Gastrocnemius medialis (tissue), 4 donors: Measurements from ENCODE around the gene TGFBR1. TPM values are rescaled to one million over a fixed set of nuclear protein-coding genes. Genes with fewer than 3 reads are reported as not detected.
A peak's percentile ranks its signal among the peaks of the same experiment; 100 is the strongest.

Experiments
- ATAC-seq, 2 donors: fragments of 150-250 bp; one replicate each; pipeline ENCODE4 v1.9.1; 2016
- DNase-seq, 2 donors: peaks; one replicate each; pipeline ENCODE4 v3.0.0-alpha.2; 2019
- H3K27ac ChIP-seq, 4 donors: fragments of 200-600 bp; sonication (generic); 1 replicate in 1 of 4; 2 replicates in 3 of 4; pipeline ENCODE4 v1.5.1; 2016 to 2018; ENCODE audit warnings: mild to moderate bottlenecking in 2 of 4, moderate library complexity in 1 of 4
- H3K27me3 ChIP-seq, 3 donors: fragments of 200-600 bp; sonication (generic) in 2 of 3; 1 replicate in 1 of 3; 2 replicates in 2 of 3; pipeline versions ENCODE4 v1.5.1 to v1.6.0; 2016 to 2019; ENCODE audit warnings: mild to moderate bottlenecking in 1 of 3, moderate library complexity in 1 of 3
- H3K36me3 ChIP-seq, 2 donors: fragments of 200-600 bp; sonication (generic) in 1 of 2; one replicate each; pipeline ENCODE4 v1.5.1; 2017 to 2018
- H3K4me1 ChIP-seq, 2 donors: fragments of 200-600 bp; sonication (generic) in 1 of 2; one replicate each; pipeline ENCODE4 v1.5.1; 2016 to 2017; ENCODE audit warnings: mild to moderate bottlenecking in 2 of 2
- H3K4me3 ChIP-seq, 4 donors: fragments of 200-600 bp; sonication (generic) in 3 of 4; 1 replicate in 1 of 4; 2 replicates in 3 of 4; pipeline ENCODE4 v1.5.1; 2016 to 2019; ENCODE audit warnings: mild to moderate bottlenecking in 2 of 4
- H3K9me3 ChIP-seq, 3 donors: fragments of 200-600 bp; sonication (generic) in 2 of 3; 1 replicate in 1 of 3; 2 replicates in 2 of 3; pipeline ENCODE4 v1.5.1; 2016 to 2019
- CTCF ChIP-seq, 5 experiments: fragments of 450-650 bp in 3 of 5; fragments of 200-600 bp in 2 of 5; sonication (generic) in 2 of 5; IDR thresholded peaks in 4 of 5; conservative IDR thresholded peaks in 1 of 5; 1 replicate in 4 of 5; 2 replicates in 1 of 5; pipeline ENCODE4 v1.5.1; 2016 to 2019; ENCODE audit warnings: antibody characterized with exemption in 5 of 5, mild to moderate bottlenecking in 3 of 5, moderate library complexity in 3 of 5
- POLR2A ChIP-seq, 2 donors: fragments of 450-650 bp; IDR thresholded peaks; one replicate each; pipeline ENCODE4 v1.6.1; 2017; ENCODE audit warnings: antibody characterized with exemption in 2 of 2, mild to moderate bottlenecking in 2 of 2, moderate library complexity in 2 of 2
- in situ Hi-C, 4 donors: fragments of 200-750 bp; cut with MboI; loops; one replicate each; pipeline versions ENCODE4 v1.15.0 to v1.8.0; 2017; ENCODE audit warnings: low sequenced_read_pairs in 4 of 4
- intact Hi-C: fragments of 100-400 bp; cut with DNase I; formaldehyde crosslinking; loops from one replicate; pipeline ENCODE4 v1.15.1; 2023; ENCODE audit warnings: low total_unique reads
- total RNA-seq, 4 donors: library from RNA; depleted of rRNA; stranded (reverse); fragments of >200 nt; gene quantifications; one replicate each; pipeline versions ENCODE4 v1.1.0 to v1.2.3, GENCODE V29; 2016

The TGFBR1 gene
- total RNA-seq, 4 donors from 2014 or later: 13.5 to 19.0 (median 14.3) TPM

- H3K36me3 ChIP-seq: no peaks in the 10 kb centered on the region
- no peaks in the 10 kb centered on the region for H3K4me1 ChIP-seq
- TF ChIP-seq POLR2A (IDR thresholded peaks at IDR 0.05) (no peak), CTCF (IDR thresholded peaks at IDR 0.05 in 4 of 5, conservative IDR thresholded peaks at IDR 0.05 in 1 of 5) (no peak)
- H3K4me3 ChIP-seq: no peak overlapping the region
- H3K9me3 ChIP-seq: no peaks in the 10 kb centered on the region
- DNase-seq (no peak), ATAC-seq (no peak)
- intact Hi-C loops (no loop called here), in situ Hi-C loops (no loop called here)
- H3K27ac ChIP-seq: no peak overlapping the region
- H3K27me3 ChIP-seq: no peaks in the 10 kb centered on the region
Measured at GRCh38 chr9:99074902-99075245, 30.0 kb upstream of the TGFBR1 start.

DNA sequence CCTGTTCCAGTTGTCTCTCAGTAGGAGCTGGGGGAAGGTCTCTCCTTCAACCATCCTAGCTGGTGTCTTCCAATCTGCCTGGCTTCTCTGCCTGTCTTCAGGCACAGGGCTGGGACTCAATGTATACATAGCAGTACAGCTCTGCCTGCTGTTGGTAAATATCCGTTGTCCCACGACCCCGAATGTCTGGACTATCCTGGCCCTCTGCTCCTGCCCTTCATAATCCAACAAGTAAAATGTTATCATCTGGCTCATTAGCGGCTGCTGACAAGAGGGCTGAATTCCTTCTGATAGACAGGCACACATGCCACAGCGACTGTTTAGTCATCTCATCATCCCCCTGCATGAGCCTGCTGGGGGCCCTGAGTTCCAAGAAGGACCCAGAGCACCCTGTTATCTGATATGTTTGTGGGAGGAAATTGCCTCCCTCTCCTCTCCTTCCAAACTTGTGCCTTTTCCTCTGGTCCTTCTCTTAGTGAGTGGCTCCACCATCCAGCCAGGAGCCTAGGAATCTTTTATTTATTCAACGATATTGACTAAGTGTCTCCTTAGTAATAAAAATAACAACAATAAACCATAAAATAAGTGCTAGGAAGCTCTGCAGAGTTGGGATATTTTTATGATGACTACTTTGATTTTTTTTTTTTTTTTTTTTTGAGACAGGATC lies 29.5 kb upstream of the TGFBR1 start:
- Histone ChIP-seq H3K27me3 (no peaks in the 10 kb centered on the region), H3K9me3 (no peaks in the 10 kb centered on the region), H3K27ac (no peak overlapping the region), H3K36me3 (no peaks in the 10 kb centered on the region), H3K4me1 (no peaks in the 10 kb centered on the region), H3K4me3 (no peak overlapping the region)
- intact Hi-C loops (no loop called here), in situ Hi-C loops (no loop called here)
- TF ChIP-seq CTCF (IDR thresholded peaks at IDR 0.05 in 4 of 5, conservative IDR thresholded peaks at IDR 0.05 in 1 of 5) (no peak), POLR2A (IDR thresholded peaks at IDR 0.05) (no peak)
- ATAC-seq (no peak), DNase-seq (no peak)

DNA sequence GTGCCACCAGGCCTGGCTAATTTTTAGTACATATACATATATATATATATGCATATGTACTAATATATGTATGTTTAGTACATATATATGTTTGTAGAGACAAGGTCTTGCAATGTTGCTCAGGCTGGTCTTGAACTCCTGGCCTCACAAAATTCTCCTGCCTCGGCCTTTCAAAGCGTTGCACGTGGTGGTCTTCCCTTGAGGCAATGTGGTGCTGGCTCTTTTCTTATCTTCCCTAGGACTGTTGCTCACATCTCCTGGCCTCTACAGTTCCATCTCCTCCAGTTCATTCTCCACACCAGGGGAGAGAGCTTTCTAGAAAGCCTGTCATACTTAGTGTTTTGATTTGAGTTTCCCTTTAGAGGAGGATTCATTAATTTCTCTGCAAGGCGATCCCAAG lies 28.9 kb upstream of the TGFBR1 start:
- no peak for ATAC-seq
- TF ChIP-seq POLR2A (IDR thresholded peaks at IDR 0.05) (no peak), CTCF (IDR thresholded peaks at IDR 0.05 in 4 of 5, conservative IDR thresholded peaks at IDR 0.05 in 1 of 5) (no peak)
- no peaks in the 10 kb centered on the region for H3K27me3 ChIP-seq
- no peak overlapping the region for H3K27ac ChIP-seq
- H3K4me1 ChIP-seq: no peaks in the 10 kb centered on the region
- intact Hi-C loops (no loop called here), in situ Hi-C loops (no loop called here)
- no peak for DNase-seq
- no peaks in the 10 kb centered on the region for H3K9me3 ChIP-seq
- no peaks in the 10 kb centered on the region for H3K36me3 ChIP-seq
- no peak overlapping the region for H3K4me3 ChIP-seq

DNA sequence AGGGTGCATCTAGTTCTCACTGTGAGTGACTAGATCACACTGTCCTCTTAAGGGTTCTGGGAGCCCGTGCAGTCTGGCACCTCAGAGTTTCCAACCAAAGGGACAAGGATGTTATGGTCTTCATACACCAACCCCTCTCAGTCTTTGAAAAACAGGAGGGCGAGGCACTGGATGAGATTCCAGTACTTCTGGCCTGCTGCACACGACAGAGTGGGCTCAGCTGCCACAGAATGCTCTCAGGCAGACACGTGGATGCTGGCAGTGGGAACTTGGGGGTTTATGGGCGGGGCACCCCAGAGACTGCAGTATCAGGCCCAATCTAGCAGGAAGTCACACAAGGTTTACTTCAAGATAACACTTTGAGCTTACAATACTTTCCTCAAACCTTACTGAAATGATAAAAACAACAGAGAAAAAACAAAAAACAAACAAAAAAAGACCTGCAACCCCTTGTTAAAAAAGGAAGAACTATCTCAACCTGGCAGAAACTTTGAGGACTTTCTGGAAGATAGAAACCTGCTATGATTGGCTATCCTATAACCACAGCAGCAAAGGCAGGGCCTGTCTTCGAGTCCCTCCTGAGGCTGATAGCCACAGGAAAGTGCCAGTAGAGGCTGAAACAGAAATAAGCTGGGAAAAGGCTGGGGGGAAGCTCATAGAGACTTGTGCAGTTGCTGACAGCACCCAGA lies 28.3 kb upstream of the TGFBR1 start:
- Histone ChIP-seq H3K27me3 (no peaks in the 10 kb centered on the region), H3K4me1 (no peaks in the 10 kb centered on the region), H3K27ac (peak overlapping the region in 1 of 4 donors; percentile 13), H3K9me3 (no peaks in the 10 kb centered on the region), H3K36me3 (no peaks in the 10 kb centered on the region), H3K4me3 (no peak overlapping the region)
- in situ Hi-C loops: no loop called here
- DNase-seq: no peak
- no peak for TF ChIP-seq POLR2A (IDR thresholded peaks at IDR 0.05)
- no peak for TF ChIP-seq CTCF (IDR thresholded peaks at IDR 0.05 in 4 of 5, conservative IDR thresholded peaks at IDR 0.05 in 1 of 5)
- peak in 1 of 2 donors; percentile 30 for ATAC-seq
- intact Hi-C loops: no loop called here
